ENCODE measurements around the gene ILDR1. TPM values are rescaled to one million over a fixed set of nuclear protein-coding genes. Genes with fewer than 3 reads are reported as not detected.
A peak's percentile ranks its signal among the peaks of the same experiment; 100 is the strongest.

The ILDR1 gene
- total RNA-seq, 3 donors from 2014 or later (not counting 1 experiment from before 2014, with no cell fraction given): 0.28 TPM; not detected in 2

DNA sequence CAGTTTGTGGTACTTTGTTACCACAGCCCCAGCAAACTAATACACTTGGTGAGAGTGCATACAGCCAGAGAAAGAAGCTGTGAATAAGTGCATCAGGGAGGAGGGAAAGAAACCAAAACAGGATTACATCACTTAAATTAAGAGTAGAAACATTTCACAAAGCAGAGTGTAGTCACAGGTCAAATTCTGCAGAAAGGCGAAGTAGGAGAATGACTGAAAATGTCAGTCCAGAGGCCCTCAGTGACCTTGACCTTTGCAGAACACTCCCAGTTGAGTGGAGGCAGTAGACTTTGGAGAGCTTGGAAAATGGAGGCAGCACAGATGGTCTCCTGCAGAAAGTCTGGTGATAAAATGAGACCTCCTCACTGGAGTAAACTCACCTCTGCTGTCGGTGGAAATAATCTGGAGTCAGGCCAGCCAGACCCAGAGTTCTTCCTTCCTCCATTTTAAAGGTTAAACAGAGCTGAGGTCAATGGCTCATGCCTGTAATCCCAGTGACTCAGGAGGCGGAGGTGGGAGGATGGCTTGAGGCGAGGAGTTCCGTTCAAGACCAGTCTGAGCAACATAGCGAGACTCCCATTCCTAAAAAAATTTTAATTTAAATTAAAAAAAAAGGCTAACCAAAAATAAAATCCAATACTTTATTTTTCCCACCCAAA, 38.1 kb upstream of the ILDR1 start:
- Mint-ChIP-seq H3K36me3 (no peaks in the 10 kb centered on the region), H3K4me1 (no peaks in the 10 kb centered on the region), H3K4me3 (no peak overlapping the region), H3K27ac (no peak overlapping the region), H3K9me3 (peaks cover 0 to 2% of the 10 kb centered on the region in 2 donors), H3K27me3 (ENCODE audit: low read depth in 2 of 2) (peaks cover 9 to 10% of the 10 kb centered on the region in 2 donors)
- no peak overlapping the region for H3K4me3 ChIP-seq (ENCODE audit: low read length)
- no peaks in the 10 kb centered on the region for H3K4me1 ChIP-seq (ENCODE audit: control insufficient read depth, insufficient read depth, low read length)
- no peaks in the 10 kb centered on the region for H3K36me3 ChIP-seq (ENCODE audit: control insufficient read depth, insufficient read depth, low read length)
- ATAC-seq (no peak), DNase-seq (no peak)
- H3K9me3 ChIP-seq (ENCODE audit: control insufficient read depth, insufficient read depth, low read length): no peaks in the 10 kb centered on the region
- H3K27ac ChIP-seq (ENCODE audit: low read length): no peak overlapping the region
- H3K27me3 ChIP-seq (ENCODE audit: control insufficient read depth, insufficient read depth, low read length): no peaks in the 10 kb centered on the region
- WGBS (ENCODE audit: insufficient coverage): 86% methylated on average over 4 of the region's 6 CpGs
- TF ChIP-seq, protein P1, sequence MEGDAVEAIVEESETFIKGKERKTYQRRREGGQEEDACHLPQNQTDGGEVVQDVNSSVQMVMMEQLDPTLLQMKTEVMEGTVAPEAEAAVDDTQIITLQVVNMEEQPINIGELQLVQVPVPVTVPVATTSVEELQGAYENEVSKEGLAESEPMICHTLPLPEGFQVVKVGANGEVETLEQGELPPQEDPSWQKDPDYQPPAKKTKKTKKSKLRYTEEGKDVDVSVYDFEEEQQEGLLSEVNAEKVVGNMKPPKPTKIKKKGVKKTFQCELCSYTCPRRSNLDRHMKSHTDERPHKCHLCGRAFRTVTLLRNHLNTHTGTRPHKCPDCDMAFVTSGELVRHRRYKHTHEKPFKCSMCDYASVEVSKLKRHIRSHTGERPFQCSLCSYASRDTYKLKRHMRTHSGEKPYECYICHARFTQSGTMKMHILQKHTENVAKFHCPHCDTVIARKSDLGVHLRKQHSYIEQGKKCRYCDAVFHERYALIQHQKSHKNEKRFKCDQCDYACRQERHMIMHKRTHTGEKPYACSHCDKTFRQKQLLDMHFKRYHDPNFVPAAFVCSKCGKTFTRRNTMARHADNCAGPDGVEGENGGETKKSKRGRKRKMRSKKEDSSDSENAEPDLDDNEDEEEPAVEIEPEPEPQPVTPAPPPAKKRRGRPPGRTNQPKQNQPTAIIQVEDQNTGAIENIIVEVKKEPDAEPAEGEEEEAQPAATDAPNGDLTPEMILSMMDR (IDR thresholded peaks at IDR 0.05): no peak
- intact Hi-C loops (cut with micrococcal nuclease): no loop called here

DNA sequence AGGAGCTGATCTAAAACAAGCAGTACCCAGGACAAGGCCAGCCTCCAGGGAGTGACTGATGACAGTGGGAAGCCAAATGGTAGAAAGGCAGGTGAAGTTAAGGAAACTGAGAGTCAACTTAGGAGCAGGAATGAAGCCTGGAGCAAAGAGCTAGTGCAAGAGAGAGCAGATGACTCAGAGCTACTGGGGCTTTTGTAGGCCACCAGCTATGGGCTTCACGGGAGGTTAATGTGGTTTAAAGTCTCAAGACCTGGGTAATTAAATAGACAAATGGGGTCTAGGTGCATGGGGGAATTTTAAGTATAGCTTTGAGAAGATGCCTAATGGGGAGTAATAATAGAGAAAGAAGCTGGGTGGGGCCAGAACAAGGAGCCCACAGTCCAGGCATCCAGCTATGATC, 36.2 kb upstream of the ILDR1 start:
- H3K4me1 ChIP-seq (ENCODE audit: control insufficient read depth, insufficient read depth, low read length): no peaks in the 10 kb centered on the region
- no peaks in the 10 kb centered on the region for H3K4me1 Mint-ChIP-seq
- H3K36me3 ChIP-seq (ENCODE audit: control insufficient read depth, insufficient read depth, low read length): no peaks in the 10 kb centered on the region
- DNase-seq: no peak
- H3K9me3 Mint-ChIP-seq: peaks cover 0 to 2% of the 10 kb centered on the region in 2 donors
- no peak overlapping the region for H3K4me3 Mint-ChIP-seq
- no peaks in the 10 kb centered on the region for H3K27me3 ChIP-seq (ENCODE audit: control insufficient read depth, insufficient read depth, low read length)
- H3K27me3 Mint-ChIP-seq (ENCODE audit: low read depth in 2 of 2): peaks cover 9 to 10% of the 10 kb centered on the region in 2 donors
- 71% methylated on average over 1 of the region's 1 CpG for WGBS (ENCODE audit: insufficient coverage)
- TF ChIP-seq, protein P1 (IDR thresholded peaks at IDR 0.05): no peak
- intact Hi-C loops (cut with micrococcal nuclease): no loop called here
- H3K9me3 ChIP-seq (ENCODE audit: control insufficient read depth, insufficient read depth, low read length): no peaks in the 10 kb centered on the region
- H3K27ac ChIP-seq (ENCODE audit: low read length): no peak overlapping the region
- no peak overlapping the region for H3K27ac Mint-ChIP-seq
- H3K36me3 Mint-ChIP-seq: no peaks in the 10 kb centered on the region
- ATAC-seq: no peak
- H3K4me3 ChIP-seq (ENCODE audit: low read length): no peak overlapping the region

DNA sequence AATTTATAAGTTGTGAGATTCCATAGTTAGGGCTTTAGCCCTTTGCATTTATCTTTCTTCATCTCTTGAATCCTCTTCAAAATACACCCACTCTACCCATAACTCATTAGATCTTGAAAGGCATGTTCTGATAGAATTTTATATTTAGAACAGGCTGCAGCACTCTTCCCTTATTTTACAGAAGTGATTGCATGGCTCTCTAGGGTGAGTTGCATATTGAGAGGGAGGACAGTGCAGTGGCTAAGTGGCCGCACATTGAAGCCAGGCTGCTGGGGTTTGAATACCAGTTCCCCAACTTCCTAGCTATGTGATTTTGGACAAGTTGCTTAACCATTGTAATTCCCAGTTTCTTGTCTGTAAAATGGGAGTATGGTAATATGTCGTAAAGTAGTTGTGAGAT, 35.6 kb upstream of the ILDR1 start:
- H3K4me3 ChIP-seq (ENCODE audit: low read length): no peak overlapping the region
- peaks cover 0 to 2% of the 10 kb centered on the region in 2 donors for H3K9me3 Mint-ChIP-seq
- no peaks in the 10 kb centered on the region for H3K27me3 ChIP-seq (ENCODE audit: control insufficient read depth, insufficient read depth, low read length)
- H3K4me1 Mint-ChIP-seq: no peaks in the 10 kb centered on the region
- no peak overlapping the region for H3K4me3 Mint-ChIP-seq
- H3K27ac ChIP-seq (ENCODE audit: low read length): no peak overlapping the region
- ATAC-seq (no peak), DNase-seq (no peak)
- 100% methylated on average over 1 of the region's 2 CpGs for WGBS (ENCODE audit: insufficient coverage)
- TF ChIP-seq, protein P1 (IDR thresholded peaks at IDR 0.05): no peak
- no peaks in the 10 kb centered on the region for H3K9me3 ChIP-seq (ENCODE audit: control insufficient read depth, insufficient read depth, low read length)
- no peaks in the 10 kb centered on the region for H3K36me3 ChIP-seq (ENCODE audit: control insufficient read depth, insufficient read depth, low read length)
- H3K27me3 Mint-ChIP-seq (ENCODE audit: low read depth in 2 of 2): peaks cover 9 to 10% of the 10 kb centered on the region in 2 donors
- no peaks in the 10 kb centered on the region for H3K36me3 Mint-ChIP-seq
- H3K4me1 ChIP-seq (ENCODE audit: control insufficient read depth, insufficient read depth, low read length): no peaks in the 10 kb centered on the region
- no peak overlapping the region for H3K27ac Mint-ChIP-seq
- intact Hi-C loops (cut with micrococcal nuclease): no loop called here

DNA sequence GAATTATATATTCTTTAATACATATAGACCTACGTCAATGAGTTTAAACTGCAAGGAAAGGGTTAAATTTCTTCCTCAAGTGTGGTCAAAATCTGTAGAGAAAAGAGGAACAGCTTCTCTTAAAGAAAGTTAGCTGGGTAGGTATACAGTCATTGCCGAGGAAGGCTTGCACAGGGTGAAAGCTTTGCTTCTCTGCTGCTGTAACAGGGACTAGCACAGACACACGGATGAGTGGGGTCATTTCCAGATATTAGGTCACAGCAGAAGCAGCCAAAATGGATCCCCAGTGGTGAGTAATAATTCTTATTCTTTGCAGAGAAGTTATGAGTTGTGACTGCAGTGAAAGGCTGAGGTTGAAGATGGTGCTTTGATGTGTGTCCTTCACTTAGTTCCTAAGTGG, 33.2 kb upstream of the ILDR1 start, which contains the start of gene CD86:
CD86 (plus strand) TSS at position 148 of the 400 bp plus-strand sequence; CDS start at position 276, 128 bp downstream.
- Mint-ChIP-seq H3K27ac (no peak within 1 kb of the TSS), H3K4me3 (peak within 1 kb of the TSS; percentile 3), H3K36me3 (peaks cover 7% of the 10 kb centered on the region), H3K27me3 (ENCODE audit: low read depth in 2 of 2) (peaks cover 9 to 10% of the 10 kb centered on the region in 2 donors), H3K9me3 (peaks cover 0 to 2% of the 10 kb centered on the region in 2 donors), H3K4me1 (no peaks in the 10 kb centered on the region)
- peak within 1 kb of the TSS; percentile 33 for H3K27ac ChIP-seq (ENCODE audit: low read length)
- DNase-seq (no peak), ATAC-seq (no peak)
- no peaks in the 10 kb centered on the region for H3K9me3 ChIP-seq (ENCODE audit: control insufficient read depth, insufficient read depth, low read length)
- H3K4me3 ChIP-seq (ENCODE audit: low read length): peak within 1 kb of the TSS; percentile 28
- H3K27me3 ChIP-seq (ENCODE audit: control insufficient read depth, insufficient read depth, low read length): no peaks in the 10 kb centered on the region
- TF ChIP-seq, protein P1 (IDR thresholded peaks at IDR 0.05): no peak
- 18% methylated on average over 3 of the region's 3 CpGs for WGBS (ENCODE audit: insufficient coverage)
- no peaks in the 10 kb centered on the region for H3K4me1 ChIP-seq (ENCODE audit: control insufficient read depth, insufficient read depth, low read length)
- H3K36me3 ChIP-seq (ENCODE audit: control insufficient read depth, insufficient read depth, low read length): no peaks in the 10 kb centered on the region
- intact Hi-C loops (cut with micrococcal nuclease): no loop called here
